ENCODE measurements around the gene PLEKHA8.

DNA sequence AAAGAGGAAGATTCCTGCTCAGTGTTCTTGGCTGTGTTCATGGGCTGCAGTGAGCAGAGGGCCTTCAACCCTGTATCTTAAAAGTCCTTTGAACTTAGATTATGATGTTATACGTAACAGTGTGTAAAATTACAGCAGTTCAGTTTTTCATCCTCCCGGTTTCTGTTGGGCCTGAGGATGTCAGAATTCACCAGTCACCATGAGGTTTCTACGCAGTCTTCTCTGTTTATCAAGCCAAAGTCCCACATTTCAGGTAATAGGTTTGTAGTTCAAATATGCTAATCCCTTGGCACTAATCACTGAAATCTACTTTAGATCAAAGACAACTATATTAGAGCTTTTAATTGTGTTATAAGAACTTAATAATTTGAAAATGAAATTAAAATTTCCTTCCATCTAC is 24.9 kb downstream of the PLEKHA8 start:
- TF ChIP-seq, protein P1, sequence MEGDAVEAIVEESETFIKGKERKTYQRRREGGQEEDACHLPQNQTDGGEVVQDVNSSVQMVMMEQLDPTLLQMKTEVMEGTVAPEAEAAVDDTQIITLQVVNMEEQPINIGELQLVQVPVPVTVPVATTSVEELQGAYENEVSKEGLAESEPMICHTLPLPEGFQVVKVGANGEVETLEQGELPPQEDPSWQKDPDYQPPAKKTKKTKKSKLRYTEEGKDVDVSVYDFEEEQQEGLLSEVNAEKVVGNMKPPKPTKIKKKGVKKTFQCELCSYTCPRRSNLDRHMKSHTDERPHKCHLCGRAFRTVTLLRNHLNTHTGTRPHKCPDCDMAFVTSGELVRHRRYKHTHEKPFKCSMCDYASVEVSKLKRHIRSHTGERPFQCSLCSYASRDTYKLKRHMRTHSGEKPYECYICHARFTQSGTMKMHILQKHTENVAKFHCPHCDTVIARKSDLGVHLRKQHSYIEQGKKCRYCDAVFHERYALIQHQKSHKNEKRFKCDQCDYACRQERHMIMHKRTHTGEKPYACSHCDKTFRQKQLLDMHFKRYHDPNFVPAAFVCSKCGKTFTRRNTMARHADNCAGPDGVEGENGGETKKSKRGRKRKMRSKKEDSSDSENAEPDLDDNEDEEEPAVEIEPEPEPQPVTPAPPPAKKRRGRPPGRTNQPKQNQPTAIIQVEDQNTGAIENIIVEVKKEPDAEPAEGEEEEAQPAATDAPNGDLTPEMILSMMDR (IDR thresholded peaks at IDR 0.05): no peak
- no peak for TF ChIP-seq POLR2A (IDR thresholded peaks at IDR 0.05)

All from right lobe of liver (tissue), 4 donors.